ENCODE measurements around the gene NPAS2.
A peak's percentile ranks its signal among the peaks of the same experiment; 100 is the strongest.

Gene NPAS2

DNA sequence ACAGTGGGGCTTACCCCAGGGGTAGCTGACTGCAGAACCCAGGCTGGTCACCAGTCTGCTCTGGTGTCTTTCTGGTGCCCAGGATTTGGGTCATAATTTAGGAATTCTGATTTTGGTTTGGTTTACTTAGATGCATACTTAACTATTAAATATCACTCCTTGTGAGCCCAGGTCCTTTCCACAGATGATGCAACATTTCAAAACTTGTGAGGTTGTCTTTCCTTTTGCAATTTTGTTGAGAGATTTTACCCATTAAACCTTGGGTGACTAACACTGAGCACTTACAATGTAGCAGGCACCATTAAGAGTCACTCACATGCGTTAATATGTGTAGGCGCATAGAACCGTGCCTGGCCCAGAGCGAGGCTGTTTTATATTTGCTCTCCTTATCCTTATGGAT, 120.3 kb downstream of the NPAS2 start:
- DNase-seq (ENCODE audit: low read depth, low spot score), result no peak

DNA sequence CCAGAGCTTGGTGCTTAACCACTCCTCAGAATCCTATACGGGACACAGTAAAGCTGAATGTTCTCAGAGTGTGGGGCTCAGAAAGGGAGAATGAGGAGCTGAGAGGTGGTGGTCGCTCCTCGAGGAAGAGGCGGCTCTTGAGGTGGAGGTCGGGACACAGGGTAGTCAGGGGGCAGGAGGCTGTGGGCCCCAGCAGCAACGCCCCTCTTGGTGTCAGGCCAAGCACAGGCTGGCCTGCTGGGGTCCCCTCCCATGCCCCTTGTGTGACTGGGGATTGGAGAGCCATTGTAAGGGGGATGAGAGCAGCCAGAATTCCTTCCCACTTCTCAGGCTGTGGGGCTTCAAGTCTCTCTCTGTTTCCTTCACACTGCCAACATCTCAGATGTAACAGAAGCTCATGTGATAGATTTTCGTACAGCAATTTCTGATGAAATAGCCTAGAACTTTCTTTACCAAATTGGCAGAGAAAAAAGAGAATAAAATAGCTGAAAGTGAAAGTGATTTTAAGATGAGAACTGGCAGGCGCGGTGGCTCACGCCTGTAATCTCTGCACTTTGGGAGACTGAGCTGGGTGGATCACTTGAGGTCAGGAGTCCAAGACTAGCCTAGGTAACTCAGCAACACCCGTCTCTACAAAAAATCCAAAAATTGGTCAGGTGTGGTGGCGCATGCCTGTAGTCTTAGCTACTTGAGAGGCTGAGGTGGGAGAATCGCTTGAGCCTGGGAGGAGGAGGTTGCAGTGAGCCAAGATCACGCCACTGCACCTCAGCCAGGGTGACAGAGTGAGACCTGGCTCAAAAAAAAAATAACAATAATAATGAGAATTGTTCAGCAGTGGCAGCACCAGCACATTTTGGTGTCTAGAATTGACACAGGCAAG, 121.1 kb downstream of the NPAS2 start:
- DNase-seq (ENCODE audit: low read depth, low spot score), result no peak

DNA sequence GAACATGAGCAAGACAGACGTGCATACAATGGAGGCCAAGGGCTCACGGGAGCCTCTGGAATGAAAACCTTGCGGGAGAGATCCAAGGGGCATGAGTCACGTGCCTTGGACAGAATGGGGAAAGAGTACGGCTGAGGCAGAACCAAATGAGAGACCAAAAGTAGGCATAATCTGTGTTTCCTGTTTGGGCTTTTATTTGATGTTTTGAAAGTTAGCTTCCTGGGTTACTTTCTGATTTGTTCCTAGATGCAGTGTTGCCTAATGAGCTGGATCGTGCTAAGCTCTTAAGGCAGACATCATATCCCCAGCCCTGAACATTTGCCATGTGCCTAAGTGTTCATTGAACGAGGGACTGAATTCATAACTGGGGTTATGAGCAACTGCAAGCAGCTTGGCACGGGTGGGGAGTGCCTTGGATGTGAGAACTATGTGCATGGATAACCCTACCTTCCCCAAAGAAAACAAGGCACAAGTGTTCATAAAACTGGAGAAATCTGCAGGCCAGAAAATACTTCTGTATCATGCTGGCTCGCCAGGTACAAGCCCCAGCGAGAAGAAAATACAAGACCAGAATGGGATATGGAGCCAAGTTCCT, 121.8 kb downstream of the NPAS2 start:
- DNase-seq (ENCODE audit: low read depth, low spot score), result peak; percentile 62

DNA sequence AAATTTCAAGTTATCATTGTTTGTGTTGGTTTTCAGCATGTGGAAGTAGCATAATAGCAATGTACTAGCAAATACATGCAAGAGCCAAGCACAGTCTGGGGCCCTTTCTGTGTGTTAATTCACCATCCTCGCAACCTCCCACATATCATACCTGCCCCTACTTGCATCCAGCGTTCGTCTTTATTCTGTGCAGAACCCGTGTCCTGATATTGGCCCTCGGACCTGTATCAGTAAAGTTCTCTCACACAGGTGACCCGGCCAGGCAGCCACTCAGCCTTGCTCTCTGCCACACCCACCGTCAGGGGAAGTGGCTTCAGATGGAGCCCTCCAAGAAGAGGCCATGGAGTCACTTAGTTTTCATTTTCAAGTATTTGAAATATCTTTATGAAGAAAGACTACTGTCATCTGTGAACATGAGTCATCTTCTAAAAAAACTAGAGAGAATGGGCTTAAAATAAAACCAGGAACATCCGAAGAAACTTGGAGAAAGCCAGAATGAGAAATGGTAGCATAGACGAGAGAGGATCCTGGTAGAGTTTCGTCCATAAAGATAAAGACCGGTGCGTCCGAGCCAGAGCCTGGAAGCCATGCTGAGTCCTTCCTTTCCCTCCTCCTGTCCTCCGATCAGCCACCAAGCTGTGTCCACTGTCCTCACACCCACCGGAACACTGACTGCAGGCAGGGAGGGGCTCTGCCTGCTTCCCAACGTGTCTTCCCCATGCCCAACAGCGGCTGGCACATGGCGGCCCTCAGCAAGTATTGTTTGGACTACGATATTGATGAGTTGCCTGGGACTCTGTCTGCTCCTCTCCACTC, 124.9 kb downstream of the NPAS2 start:
- DNase-seq (ENCODE audit: low read depth, low spot score), result no peak

DNA sequence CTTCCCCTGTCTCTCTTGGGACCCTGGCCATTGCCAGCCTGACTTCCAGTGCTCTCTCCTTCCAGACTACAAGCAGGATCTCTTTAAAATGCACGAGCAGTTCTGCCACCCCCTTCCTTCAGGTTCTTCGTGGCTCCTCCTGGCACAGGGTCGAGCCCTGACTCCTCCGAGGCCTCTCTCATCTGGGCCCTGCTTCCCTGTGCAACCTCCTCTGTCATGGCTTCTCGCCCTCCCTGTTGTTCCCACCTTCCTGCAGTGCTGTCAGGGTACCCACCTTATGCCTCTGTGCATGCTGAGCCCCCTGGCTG, 125.4 kb downstream of the NPAS2 start:
- DNase-seq (ENCODE audit: low read depth, low spot score), result no peak

DNA sequence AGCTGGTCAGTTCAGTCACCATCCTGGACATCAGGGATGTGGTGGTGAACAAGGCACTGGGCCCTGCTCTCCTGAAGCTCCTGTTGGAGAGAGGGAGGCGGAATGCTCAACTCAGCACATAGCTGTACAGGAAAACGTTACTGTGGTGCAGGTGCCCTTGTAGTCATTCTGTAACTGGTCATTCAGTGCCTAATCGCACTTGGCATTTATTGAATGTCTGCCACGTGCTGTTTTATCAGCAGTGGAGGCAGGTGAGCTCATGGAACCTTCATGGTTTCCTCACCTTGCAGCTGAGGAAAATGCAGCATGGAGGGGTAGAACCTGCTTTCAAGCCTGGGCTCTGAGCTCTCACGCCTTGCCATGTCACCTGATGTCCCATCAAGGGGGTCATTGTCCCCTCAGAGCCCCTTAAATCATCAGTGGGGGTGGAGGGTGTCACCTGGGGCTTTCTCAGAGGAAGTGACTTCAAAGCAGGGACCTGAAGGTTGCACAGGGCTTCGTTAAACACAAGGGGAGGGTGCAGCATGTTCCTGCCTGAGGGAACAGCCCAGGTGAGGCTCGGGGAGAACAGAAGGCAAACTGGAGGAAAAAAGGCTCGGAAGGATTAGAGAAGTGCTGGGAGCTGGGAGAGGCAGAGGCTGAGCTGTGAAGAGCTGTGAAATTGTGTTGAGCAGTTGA, 126.1 kb downstream of the NPAS2 start:
- no peak for DNase-seq (ENCODE audit: low read depth, low spot score)

DNA sequence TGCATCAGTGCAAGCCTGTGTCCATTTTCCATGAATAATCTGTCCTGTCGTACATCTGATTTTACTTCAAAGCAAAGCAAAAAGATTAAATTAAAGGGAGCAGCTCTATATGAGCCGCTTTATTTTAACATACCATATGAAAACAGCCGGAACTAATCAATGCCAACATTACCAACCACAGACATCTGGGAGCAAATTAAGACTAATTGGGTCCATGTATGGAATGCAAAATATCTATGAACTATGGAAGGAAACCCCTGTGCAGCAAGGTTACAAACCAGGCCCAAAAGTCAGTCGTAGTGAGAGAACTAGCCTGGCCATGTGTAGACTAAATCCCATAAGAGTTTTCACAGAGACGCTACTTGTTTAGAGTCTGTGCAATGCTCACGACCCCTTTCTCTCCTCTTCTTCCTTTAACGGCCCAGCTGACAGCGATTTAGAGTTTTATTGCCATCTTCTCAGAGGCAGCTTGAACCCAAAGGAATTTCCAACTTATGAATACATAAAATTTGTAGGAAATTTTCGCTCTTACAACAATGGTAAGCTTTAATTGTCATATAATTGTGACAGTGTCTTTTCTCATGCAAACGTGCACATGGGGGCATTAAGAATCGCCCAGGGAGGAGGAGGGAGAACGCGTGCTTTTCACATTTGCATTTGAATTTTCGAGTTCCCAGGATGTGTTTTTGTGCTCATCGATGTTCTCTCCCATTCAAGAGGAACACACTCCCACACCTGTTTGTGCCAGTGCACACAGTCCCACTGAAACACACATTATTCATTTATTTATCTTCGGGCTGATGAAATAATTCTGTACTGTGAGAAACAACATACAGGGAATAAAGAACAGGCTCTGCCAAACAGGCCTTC, 129.2 kb downstream of the NPAS2 start:
- DNase-seq (ENCODE audit: low read depth, low spot score), result no peak

DNA sequence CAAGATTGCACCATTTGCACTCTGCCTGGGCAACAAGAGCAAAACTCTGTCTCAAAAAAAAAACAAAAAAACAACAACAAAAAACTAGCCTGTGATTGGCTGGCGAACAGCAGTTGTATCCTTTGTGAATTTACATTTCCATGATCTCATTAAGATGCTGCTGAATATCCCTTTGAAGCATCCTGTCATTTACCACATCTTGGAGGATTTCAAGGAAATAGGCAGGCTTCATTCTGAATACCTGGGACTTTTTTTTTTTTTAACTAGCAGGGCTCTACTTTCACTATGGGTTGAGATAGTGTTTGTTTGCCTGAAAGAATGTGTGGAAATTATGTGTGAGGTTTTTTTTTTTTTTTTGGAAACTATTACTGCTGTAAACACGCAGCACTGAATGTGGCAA, 132.6 kb downstream of the NPAS2 start:
- DNase-seq (ENCODE audit: low read depth, low spot score), result no peak

DNA sequence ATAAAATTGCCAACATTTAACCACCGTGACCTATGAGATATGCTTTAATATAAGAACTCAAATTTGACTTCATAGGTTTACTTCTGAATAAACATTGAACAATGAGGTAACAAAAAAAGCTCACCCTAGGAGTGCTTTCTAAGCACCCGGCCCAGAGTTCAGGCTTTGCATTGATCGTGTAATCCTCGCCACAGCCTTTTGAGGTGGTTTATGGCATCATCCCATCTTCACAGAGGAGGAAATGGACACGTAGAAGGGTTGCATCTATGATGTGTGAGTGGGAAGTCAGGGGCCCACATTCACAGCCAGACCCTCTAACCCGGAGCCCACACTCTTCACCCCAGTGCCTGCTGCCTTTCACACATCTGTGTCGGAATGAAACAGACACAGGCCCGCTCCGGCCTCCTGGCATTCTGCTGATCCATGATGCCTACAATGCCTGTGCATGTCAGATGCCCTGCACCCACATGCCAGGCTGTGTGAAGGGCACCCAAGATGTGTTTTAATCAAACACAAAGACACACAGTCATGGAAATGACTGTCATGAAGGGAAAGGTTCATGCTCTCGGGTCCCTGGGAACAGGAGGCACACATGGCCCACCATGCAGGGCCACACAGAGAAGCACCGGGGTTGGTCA, 133.6 kb downstream of the NPAS2 start:
- no peak for DNase-seq (ENCODE audit: low read depth, low spot score)

DNA sequence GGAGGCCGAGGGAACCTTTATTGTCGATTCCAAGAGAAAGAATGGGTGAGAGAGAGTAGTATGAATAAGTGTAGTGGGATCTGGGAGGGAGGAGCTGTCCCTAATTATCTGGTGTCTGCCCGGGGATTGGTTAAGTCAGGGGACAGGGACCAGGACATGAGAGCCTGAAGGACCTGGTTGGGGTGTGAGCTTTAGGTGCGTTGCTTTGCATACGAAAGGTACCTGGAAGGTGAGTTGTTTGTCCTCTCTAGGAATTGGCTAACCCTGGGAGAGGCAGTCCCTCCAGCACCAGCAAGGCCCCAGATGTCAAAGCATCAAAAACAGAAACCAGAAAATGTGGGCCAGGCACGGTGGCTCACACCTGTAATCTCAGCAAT, 134.1 kb downstream of the NPAS2 start:
- DNase-seq (ENCODE audit: low read depth, low spot score), result no peak

DNA sequence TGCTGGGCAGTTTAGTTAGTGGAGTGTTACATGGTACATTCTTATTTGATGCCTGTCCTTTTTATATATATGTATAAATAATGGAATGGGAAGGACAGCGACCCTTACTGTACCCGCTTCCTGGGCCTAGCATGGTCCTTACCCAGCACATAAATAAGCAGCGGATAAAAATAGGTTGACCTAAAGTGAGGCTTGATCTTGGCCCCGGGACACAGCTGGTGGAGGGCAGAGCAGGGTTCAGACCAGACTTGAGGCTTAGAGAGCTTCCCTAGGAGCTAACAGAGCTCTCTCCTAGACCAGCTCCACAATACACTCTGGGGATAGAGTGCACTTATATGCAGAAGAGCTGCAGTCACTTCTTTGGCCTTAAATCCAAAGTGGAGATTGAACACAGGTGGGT, 135.3 kb downstream of the NPAS2 start:
- DNase-seq (ENCODE audit: low read depth, low spot score), result no peak

DNA sequence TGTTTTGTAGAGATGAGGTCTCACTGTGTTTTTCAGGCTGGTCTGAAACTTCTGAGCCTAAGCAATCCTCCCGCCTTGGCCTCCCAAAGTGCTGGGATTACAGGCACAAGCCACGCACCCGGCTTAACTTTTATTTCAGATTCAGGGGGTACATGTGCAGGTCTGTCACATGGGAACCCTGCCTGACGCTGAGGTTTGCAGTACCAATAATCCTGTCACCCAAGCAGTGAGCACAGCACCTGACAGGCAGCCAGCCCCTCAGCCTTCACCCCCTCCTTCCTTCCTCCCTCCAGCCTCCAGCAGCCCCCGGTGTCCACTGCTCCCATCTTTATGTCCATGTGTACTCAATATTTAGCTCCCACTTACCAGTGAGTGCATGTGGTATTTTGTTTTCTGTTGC, 136.1 kb downstream of the NPAS2 start:
- no peak for DNase-seq (ENCODE audit: low read depth, low spot score)

DNA sequence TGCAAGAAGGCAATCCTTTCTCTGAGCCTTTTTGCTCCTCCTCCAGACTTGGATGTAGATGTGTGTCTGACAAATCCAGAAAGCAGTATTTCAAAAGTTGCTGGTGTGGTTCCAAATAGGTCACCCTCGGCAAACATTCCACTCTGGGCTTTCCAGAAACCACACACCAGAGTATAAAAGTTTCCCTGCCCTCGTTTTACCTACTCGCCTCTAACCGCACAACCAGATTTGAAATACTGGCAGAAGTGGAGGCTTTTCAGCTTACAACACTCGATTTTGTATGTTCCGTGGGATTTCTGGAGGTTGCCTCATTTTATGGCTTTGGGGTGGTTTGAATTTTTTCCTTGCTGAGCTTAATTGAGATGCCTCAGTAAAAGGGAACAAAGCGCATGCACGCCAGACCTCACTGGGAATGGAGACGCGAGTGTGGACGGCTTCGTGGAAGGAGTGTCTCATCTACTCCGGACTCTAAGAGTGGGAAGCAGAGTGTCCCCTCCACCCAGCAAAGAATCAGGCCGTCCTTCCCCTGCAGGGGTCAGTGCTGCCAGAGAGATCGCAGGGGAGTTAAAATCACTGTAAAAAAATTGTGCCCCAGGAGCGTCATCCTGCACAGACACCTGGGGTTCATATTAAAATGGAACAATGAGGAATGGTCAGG, 138.2 kb downstream of the NPAS2 start:
- peak; percentile 94 for DNase-seq (ENCODE audit: low read depth, low spot score)

DNA sequence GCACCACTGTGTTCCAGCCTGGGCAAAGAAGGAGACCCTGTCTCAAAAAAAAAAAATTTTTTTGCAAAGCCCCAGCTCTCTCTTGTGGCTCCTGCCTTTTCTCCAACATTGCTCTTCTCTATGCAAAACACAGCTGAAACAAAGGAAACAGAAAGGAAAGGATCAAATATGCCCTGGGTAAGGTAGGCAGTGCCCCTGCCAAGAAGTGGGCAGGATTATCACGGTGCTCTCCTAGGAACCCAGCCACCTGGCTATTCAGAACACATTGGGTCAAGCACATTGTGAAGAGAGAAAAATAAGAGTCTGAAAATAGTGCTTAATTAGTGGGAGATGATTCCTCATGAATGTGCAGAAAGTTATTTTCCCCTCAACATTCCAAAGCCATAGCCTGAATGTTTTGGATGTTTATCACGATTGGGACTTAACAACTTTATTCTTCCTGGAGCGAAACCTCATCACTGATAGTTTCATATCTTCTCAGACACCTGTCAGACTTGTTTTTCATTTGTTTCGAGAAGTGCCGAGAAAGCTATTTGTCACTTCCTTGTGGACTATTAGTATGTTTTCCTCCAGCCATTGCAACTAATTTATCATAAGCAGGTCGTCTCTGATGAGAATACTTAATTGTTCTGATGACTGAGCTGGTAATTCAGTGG, 139.4 kb downstream of the NPAS2 start:
- DNase-seq (ENCODE audit: low read depth, low spot score), result peak; percentile 71

DNA sequence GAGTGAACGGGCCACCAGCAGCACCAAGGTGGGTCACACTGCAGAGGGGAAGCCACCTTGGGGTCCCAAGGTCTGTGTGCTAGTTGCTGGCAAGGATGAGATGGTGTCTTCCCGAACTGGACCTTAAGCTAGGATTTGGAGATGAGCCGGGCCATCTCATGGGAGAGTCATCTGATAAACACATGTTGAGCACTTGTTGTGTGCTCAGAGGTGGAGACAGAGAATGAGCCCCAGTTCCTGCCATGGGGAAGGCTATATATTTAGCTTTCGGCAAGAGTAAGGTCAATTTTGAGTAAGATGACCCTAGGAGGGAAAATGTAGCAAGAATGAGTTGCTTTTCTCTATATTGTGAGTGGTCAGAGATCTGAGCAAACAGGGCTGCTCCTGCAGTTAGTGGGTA, 140.7 kb downstream of the NPAS2 start:
- DNase-seq (ENCODE audit: low read depth, low spot score), result no peak

DNA sequence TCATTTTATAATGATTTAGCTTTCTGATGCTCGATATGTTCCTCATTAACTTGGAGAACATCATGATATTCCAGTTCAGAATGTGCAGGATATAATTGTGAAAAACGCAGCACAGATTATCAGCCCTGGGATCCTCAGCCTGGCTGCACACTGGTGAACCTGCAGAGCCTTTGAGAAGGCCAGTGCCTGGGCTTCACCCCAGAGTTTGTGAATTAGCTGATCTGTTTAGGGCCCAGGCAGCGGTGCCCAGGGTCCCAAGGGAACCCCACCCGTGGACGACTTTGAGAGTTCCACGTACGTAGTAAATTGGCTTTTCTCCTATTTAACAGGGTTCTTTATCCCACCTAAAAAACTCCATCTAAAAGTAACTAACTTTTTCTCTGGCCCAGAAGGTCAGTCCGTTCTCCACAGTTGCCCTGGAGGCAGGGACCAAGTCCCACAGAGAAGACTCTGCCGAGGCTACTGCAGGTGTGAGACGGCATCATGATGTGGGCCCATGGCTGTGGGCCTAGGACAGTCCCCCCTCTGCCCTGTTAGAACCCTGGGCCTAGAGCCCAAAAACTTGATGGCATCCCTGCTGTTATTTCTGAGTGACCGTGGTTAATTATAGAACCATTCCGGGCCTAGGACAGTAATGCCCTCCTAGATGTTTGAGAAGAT, 142.6 kb downstream of the NPAS2 start:
- DNase-seq (ENCODE audit: low read depth, low spot score), result no peak

DNA sequence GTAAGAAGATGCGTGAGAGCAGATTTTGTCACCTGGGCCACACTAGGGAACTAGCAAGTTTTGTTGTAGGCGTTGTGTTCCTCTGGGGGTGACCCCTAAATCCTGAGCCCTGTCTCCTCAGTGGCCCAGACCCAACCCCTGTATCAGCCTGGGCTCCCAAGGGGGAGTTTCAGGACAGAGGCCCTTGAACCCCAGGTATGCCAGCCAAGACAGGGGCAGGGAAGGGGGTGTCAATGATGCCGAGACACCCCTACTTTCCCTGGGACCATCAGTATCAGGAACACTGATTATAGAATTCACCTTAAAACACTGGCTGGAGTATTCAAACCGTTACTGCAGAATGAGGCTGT, 143.1 kb downstream of the NPAS2 start:
- DNase-seq (ENCODE audit: low read depth, low spot score), result no peak

DNA sequence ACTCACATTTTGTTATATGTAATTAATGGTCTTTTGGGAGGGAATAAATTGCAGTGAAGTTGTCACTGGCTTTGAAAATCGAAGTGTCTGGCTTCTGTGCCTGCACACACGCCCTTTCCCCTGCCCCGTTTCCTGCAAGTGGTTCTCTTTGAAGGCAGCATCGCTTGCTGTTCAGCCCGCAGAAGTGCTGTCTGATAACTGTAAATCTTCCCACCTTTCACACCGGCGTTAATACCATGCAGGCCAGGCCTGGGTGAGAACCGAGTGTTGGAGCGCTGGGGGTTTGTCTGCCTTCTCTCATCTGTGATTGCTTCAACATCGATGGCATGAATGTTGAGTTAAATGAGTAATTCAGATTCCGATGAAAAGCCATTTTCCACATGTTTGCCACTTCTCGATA, 144.3 kb downstream of the NPAS2 start:
- DNase-seq (ENCODE audit: low read depth, low spot score), result no peak

DNA sequence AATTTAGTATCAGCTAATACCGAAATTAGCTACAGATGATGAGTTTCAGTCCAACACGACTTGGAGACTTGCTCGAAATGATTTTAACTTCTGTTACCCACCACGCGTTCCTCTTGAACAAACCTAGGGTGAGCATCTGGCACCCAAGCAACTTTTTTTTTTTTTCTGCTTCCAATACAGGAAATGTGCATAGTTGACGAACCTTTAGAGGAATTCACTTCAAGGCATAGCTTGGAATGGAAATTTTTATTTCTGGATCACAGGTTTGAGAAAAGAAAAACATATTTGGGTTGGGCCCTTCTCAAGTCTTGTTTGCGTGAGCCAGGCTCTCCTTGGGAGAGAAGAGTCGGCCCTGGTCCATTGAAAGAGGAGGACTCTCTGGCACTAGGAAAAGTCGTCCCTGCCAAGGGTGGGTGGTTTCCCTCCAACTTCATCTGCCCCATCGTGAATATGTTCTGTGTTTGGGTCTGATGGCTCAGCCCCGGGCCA, 144.8 kb downstream of the NPAS2 start:
- no peak for DNase-seq (ENCODE audit: low read depth, low spot score)
